Sigmoid colon (tissue), 7 donors: Measurements from ENCODE around the gene FCHSD2. TPM values are rescaled to one million over a fixed set of nuclear protein-coding genes. Genes with fewer than 3 reads are reported as not detected.

ENCODE experiments used
- DNase-seq: peaks from one replicate; pipeline ENCODE4 v3.0.0-alpha.2; 2019
- H3K27ac ChIP-seq, 4 donors: fragments of 200-600 bp; sonication (generic); one replicate each; pipeline ENCODE4 v1.5.1; 2016 to 2019; ENCODE audit warnings: mild to moderate bottlenecking in 1 of 4
- H3K27me3 ChIP-seq, 3 donors: fragments of 200-600 bp; sonication (generic); one replicate each; pipeline ENCODE4 v1.5.1; 2019; ENCODE audit warnings: mild to moderate bottlenecking in 1 of 3
- H3K36me3 ChIP-seq, 4 donors: fragments of 200-600 bp; sonication (generic); one replicate each; pipeline ENCODE4 v1.5.1; 2016 to 2019
- H3K4me1 ChIP-seq, 4 donors: fragments of 200-600 bp; sonication (generic); one replicate each; pipeline ENCODE4 v1.5.1; 2017 to 2019
- H3K4me3 ChIP-seq, 4 donors: fragments of 200-600 bp; sonication (generic); one replicate each; pipeline ENCODE4 v1.5.1; 2017 to 2019; ENCODE audit warnings: mild to moderate bottlenecking in 2 of 4, moderate library complexity in 1 of 4
- H3K9me3 ChIP-seq, 4 donors: fragments of 200-600 bp in 3 of 4; sonication (generic) in 3 of 4; one replicate each; pipeline versions ENCODE4 v1.5.1 to v1.6.1; 2013 to 2019
- CTCF ChIP-seq, 4 experiments: fragments of 450-650 bp in 3 of 4; fragments of 200-600 bp in 1 of 4; IDR thresholded peaks; one replicate each; pipeline ENCODE4 v1.5.1; 2016 to 2019; ENCODE audit warnings: antibody characterized with exemption in 4 of 4, mild to moderate bottlenecking in 3 of 4, moderate library complexity in 2 of 4
- EP300 ChIP-seq, 4 donors: sonication (generic); formaldehyde crosslinking; IDR thresholded peaks; one replicate each; pipeline ENCODE4 v1.6.1; 2017; ENCODE audit warnings: antibody characterized with exemption in 4 of 4
- POLR2A ChIP-seq, 2 donors: fragments of 450-650 bp; IDR thresholded peaks; one replicate each; pipeline ENCODE4 v1.6.1; 2016; ENCODE audit warnings: antibody characterized with exemption in 2 of 2, mild to moderate bottlenecking in 2 of 2, moderate library complexity in 2 of 2
- POLR2AphosphoS5 ChIP-seq, 4 donors: sonication (generic); formaldehyde crosslinking; IDR thresholded peaks; one replicate each; pipeline ENCODE4 v1.6.1; 2017; ENCODE audit warnings: antibody characterized with exemption in 4 of 4
- WGBS, 2 donors: extraction: QIAGEN DNeasy Blood & Tissue Kit; methylation state at CpG; one replicate each; pipeline ENCODE4 v1.1.7; 2013; 5-methylcytosine and 5-hydroxymethylcytosine counted together
- intact Hi-C: fragments of 100-400 bp; cut with DNase I; formaldehyde crosslinking; loops from one replicate; pipeline ENCODE4 v1.15.1; 2023
- polyA plus RNA-seq, 3 donors: library from polyadenylated mRNA; stranded (reverse); fragments of 200-250 nt; gene quantifications; one replicate each; pipeline ENCODE4 v1.2.3, GENCODE V29; 2013
- total RNA-seq, 4 donors: library from RNA; depleted of rRNA; stranded (reverse); fragments of >200 nt; gene quantifications; one replicate each; pipeline ENCODE4 v1.1.0, GENCODE V29; 2016
- donor health status: healthy with polysubstance abuse.
- donor health status: Bipolar disorder and iron deficiency.
- donor health status: healthy.

The FCHSD2 gene
- total and polyA plus RNA-seq, 7 donors = 6.9 to 36.3 (median 18.6) TPM

GRCh38 chr11:72930008-72930407 is 212.1 kb downstream of the FCHSD2 start:
- no peak for DNase-seq
- no peak overlapping the region for H3K27ac ChIP-seq
- no peak overlapping the region for H3K4me3 ChIP-seq
- intact Hi-C loops = loop anchor here (10.0 kb wide), 1 partner anchor 315 kb away; no protein-coding TSS in a partner anchor
- TF ChIP-seq CTCF (IDR thresholded peaks at IDR 0.05) = no peak
- no peak for TF ChIP-seq POLR2AphosphoS5 (IDR thresholded peaks at IDR 0.05)
- no peak for TF ChIP-seq POLR2A (IDR thresholded peaks at IDR 0.05)
- TF ChIP-seq EP300 (IDR thresholded peaks at IDR 0.05) = no peak
- H3K9me3 ChIP-seq = no peaks in the 10 kb centered on the region
- 90 to 93% methylated on average over 2 of the region's 2 CpGs for WGBS, 2 donors
- H3K36me3 ChIP-seq = no peaks in the 10 kb centered on the region
- H3K27me3 ChIP-seq = no peaks in the 10 kb centered on the region
- peaks cover 0 to 7% (median 2%) of the 10 kb centered on the region in 4 donors for H3K4me1 ChIP-seq

GRCh38 chr11:72929256-72929655 is 212.9 kb downstream of the FCHSD2 start:
- Histone ChIP-seq H3K27ac (no peak overlapping the region), H3K27me3 (no peaks in the 10 kb centered on the region), H3K4me1 (peaks cover 0 to 7% (median 5%) of the 10 kb centered on the region in 4 donors), H3K9me3 (no peaks in the 10 kb centered on the region), H3K4me3 (no peak overlapping the region), H3K36me3 (no peaks in the 10 kb centered on the region)
- 89 to 93% methylated on average over 1 of the region's 1 CpG for WGBS, 2 donors
- no peak for TF ChIP-seq CTCF (IDR thresholded peaks at IDR 0.05)
- TF ChIP-seq EP300 (IDR thresholded peaks at IDR 0.05) = no peak
- no peak for TF ChIP-seq POLR2A (IDR thresholded peaks at IDR 0.05)
- TF ChIP-seq POLR2AphosphoS5 (IDR thresholded peaks at IDR 0.05) = no peak
- no peak for DNase-seq
- intact Hi-C loops = no loop called here

GRCh38 chr11:72927380-72927779 is 214.7 kb downstream of the FCHSD2 start:
- intact Hi-C loops = no loop called here
- TF ChIP-seq CTCF (IDR thresholded peaks at IDR 0.05) (no peak), POLR2AphosphoS5 (IDR thresholded peaks at IDR 0.05) (no peak), POLR2A (IDR thresholded peaks at IDR 0.05) (no peak), EP300 (IDR thresholded peaks at IDR 0.05) (no peak)
- no peak for DNase-seq
- no peaks in the 10 kb centered on the region for H3K36me3 ChIP-seq
- H3K4me3 ChIP-seq = no peak overlapping the region
- no peaks in the 10 kb centered on the region for H3K27me3 ChIP-seq
- no peak overlapping the region for H3K27ac ChIP-seq
- H3K4me1 ChIP-seq = peaks cover 0 to 6% (median 4%) of the 10 kb centered on the region in 4 donors
- no peaks in the 10 kb centered on the region for H3K9me3 ChIP-seq

GRCh38 chr11:72926076-72926475 is 216.0 kb downstream of the FCHSD2 start:
- DNase-seq = no peak
- intact Hi-C loops = no loop called here
- WGBS, 2 donors = 91 to 94% methylated on average over 1 of the region's 1 CpG
- H3K27ac ChIP-seq = no peak overlapping the region
- no peak for TF ChIP-seq EP300 (IDR thresholded peaks at IDR 0.05)
- no peak for TF ChIP-seq CTCF (IDR thresholded peaks at IDR 0.05)
- no peak for TF ChIP-seq POLR2A (IDR thresholded peaks at IDR 0.05)
- no peak for TF ChIP-seq POLR2AphosphoS5 (IDR thresholded peaks at IDR 0.05)
- peaks cover 0 to 6% (median 2%) of the 10 kb centered on the region in 4 donors for H3K4me1 ChIP-seq
- H3K27me3 ChIP-seq = no peaks in the 10 kb centered on the region
- H3K9me3 ChIP-seq = no peaks in the 10 kb centered on the region
- peaks cover 0 to 8% (median 0%) of the 10 kb centered on the region in 4 donors for H3K36me3 ChIP-seq
- H3K4me3 ChIP-seq = no peak overlapping the region

GRCh38 chr11:72925656-72926055 is 216.5 kb downstream of the FCHSD2 start:
- Histone ChIP-seq H3K36me3 (peaks cover 0 to 12% (median 0%) of the 10 kb centered on the region in 4 donors), H3K27ac (no peak overlapping the region), H3K4me3 (no peak overlapping the region), H3K4me1 (peaks cover 0 to 6% (median 2%) of the 10 kb centered on the region in 4 donors), H3K27me3 (no peaks in the 10 kb centered on the region), H3K9me3 (no peaks in the 10 kb centered on the region)
- no peak for DNase-seq
- WGBS, 2 donors = 96 to 97% methylated on average over 9 of the region's 9 CpGs
- TF ChIP-seq EP300 (IDR thresholded peaks at IDR 0.05) (no peak), CTCF (IDR thresholded peaks at IDR 0.05) (no peak), POLR2AphosphoS5 (IDR thresholded peaks at IDR 0.05) (no peak), POLR2A (IDR thresholded peaks at IDR 0.05) (no peak)
- intact Hi-C loops = no loop called here
